ENCODE measurements around the gene CDS2.

The CDS2 gene

DNA sequence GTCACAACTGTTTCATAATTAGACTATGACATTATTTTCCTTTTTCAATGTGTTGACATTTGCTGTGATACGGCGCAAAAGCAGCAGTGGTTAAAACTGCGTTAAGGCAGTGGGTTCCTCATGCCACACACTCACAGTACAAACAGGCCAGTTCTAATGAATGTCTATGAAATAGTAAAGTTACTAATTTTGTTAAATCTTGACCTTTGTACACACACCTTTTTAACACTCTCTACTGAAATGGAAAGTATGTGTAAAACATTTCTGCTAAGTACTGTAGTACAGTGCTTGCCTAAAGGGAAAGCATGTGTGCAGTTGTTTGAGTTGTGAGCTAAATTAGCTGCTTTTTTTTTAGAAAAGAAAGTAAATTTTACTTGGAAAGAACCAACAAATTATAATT is 60.3 kb downstream of the CDS2 start:
- TF ChIP-seq, protein P1, sequence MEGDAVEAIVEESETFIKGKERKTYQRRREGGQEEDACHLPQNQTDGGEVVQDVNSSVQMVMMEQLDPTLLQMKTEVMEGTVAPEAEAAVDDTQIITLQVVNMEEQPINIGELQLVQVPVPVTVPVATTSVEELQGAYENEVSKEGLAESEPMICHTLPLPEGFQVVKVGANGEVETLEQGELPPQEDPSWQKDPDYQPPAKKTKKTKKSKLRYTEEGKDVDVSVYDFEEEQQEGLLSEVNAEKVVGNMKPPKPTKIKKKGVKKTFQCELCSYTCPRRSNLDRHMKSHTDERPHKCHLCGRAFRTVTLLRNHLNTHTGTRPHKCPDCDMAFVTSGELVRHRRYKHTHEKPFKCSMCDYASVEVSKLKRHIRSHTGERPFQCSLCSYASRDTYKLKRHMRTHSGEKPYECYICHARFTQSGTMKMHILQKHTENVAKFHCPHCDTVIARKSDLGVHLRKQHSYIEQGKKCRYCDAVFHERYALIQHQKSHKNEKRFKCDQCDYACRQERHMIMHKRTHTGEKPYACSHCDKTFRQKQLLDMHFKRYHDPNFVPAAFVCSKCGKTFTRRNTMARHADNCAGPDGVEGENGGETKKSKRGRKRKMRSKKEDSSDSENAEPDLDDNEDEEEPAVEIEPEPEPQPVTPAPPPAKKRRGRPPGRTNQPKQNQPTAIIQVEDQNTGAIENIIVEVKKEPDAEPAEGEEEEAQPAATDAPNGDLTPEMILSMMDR (IDR thresholded peaks at IDR 0.05; ENCODE audit: insufficient read depth, low read length, poor library complexity, severe bottlenecking): no peak
- peaks cover 15% of the 10 kb centered on the region for H3K36me3 ChIP-seq (ENCODE audit: control insufficient read depth, insufficient read depth, low read length)
- no peak for DNase-seq (ENCODE audit: extremely low read depth, insufficient read length)
- H3K27me3 ChIP-seq (replicated peaks; ENCODE audit: control insufficient read depth, insufficient read depth, low read length): no peaks in the 10 kb centered on the region
- no peak overlapping the region for H3K4me3 ChIP-seq (replicated peaks; ENCODE audit: low read depth, low read length)

DNA sequence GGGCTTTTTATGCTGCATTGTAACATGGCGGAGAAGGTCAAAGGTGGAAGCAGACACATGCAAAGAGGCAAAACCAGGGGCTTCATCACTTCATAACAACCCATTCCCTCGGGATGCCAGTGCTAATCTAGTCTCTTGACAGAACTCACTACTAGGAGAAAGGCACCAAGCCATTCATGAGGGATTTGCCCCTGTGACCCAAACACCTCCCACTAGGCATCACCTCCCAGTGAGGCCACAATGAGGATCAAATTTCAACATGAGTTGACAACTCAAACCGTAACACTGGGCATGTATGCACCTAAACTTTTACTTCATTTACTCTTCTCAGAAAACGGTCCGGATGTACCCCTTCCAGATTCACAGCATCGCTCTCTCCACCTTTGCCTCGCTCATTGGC is 61.9 kb downstream of the CDS2 start:
- H3K4me3 ChIP-seq (replicated peaks; ENCODE audit: low read depth, low read length): no peak overlapping the region
- no peak for DNase-seq (ENCODE audit: extremely low read depth, insufficient read length)
- TF ChIP-seq, protein P1 (IDR thresholded peaks at IDR 0.05; ENCODE audit: insufficient read depth, low read length, poor library complexity, severe bottlenecking): no peak
- H3K27me3 ChIP-seq (replicated peaks; ENCODE audit: control insufficient read depth, insufficient read depth, low read length): no peaks in the 10 kb centered on the region
- peaks cover 12% of the 10 kb centered on the region for H3K36me3 ChIP-seq (ENCODE audit: control insufficient read depth, insufficient read depth, low read length)

DNA sequence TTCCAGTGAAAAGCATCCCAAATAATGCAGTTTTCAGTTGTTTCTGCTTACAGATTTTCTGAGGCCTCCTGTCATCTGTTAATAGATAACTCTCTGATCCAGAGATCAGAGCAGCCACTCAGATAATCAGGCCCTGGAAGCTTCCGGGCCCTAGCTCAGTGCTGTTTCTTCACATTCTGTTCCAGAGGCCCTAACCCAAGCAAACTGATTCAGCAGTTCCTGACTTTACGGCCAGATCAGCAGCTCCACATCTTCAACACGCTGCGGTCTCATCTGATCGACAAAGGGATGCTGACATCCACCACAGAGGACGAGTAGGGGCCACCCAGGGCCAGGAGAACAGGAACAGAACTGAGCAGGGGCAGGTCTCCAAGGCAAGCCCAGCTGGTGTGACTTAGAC is 63.1 kb downstream of the CDS2 start:
- H3K4me3 ChIP-seq (replicated peaks; ENCODE audit: low read depth, low read length): no peak overlapping the region
- no peaks in the 10 kb centered on the region for H3K27me3 ChIP-seq (replicated peaks; ENCODE audit: control insufficient read depth, insufficient read depth, low read length)
- no peak for DNase-seq (ENCODE audit: extremely low read depth, insufficient read length)
- H3K36me3 ChIP-seq (ENCODE audit: control insufficient read depth, insufficient read depth, low read length): peaks cover 12% of the 10 kb centered on the region
- TF ChIP-seq, protein P1 (IDR thresholded peaks at IDR 0.05; ENCODE audit: insufficient read depth, low read length, poor library complexity, severe bottlenecking): no peak

DNA sequence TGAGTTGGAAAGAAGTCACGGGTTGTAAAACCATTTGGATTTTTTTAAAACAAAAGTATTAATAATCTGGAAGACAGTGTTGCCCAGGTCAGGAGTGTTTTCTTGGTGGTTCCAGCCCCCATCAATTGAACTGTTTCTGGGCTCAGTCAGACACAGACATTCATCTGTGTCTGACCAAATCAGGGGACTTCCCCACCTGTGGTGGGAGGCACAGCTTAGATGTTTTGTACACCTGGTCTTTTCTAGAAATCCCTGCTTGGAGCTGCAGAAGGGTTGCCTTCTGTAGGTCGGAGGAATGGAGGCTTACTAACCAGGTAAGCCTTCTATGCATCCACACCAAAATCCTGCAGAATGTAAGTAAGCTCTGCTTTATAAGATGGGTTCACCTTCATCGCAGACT is 63.6 kb downstream of the CDS2 start:
- TF ChIP-seq, protein P1 (IDR thresholded peaks at IDR 0.05; ENCODE audit: insufficient read depth, low read length, poor library complexity, severe bottlenecking): no peak
- Histone ChIP-seq H3K27me3 (replicated peaks; ENCODE audit: control insufficient read depth, insufficient read depth, low read length) (no peaks in the 10 kb centered on the region), H3K36me3 (ENCODE audit: control insufficient read depth, insufficient read depth, low read length) (peaks cover 14% of the 10 kb centered on the region), H3K4me3 (replicated peaks; ENCODE audit: low read depth, low read length) (no peak overlapping the region)
- no peak for DNase-seq (ENCODE audit: extremely low read depth, insufficient read length)

DNA sequence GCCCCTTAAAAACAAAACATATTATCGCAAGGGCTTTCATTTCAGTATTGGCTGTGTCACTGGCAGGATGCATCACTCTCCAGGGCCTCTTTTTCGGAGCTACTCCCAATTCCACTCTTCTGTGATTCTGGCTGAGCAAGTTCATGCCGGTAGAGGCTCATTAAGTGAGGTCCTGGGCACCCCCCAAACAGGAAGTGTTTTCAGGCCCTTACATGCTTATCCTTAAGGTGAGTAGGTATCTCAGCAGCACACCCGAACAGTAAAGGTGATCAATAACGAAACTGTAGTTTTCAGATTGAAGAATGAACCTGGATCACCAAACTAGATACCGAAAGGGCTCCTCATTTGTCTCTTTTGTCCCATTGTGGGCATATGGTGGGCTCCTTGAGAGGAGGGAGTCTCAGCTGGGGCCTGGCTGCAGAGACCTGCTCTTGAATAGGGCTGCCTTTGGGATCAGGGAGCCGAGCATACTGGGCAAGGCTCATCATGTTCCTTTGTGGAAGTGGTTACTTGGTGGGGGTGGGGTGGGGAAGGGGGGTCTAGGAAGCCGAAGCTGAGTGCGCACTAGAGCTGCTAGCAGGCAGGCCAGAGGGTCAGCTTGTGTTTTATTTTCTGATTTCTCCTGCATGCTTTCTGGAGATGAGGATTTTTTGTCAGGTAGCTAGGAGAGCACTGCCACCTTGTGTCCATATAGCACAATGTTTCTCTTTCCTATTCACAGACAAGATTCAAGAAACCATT is 65.2 kb downstream of the CDS2 start:
- no peaks in the 10 kb centered on the region for H3K27me3 ChIP-seq (replicated peaks; ENCODE audit: control insufficient read depth, insufficient read depth, low read length)
- peak; percentile 64 for DNase-seq (ENCODE audit: extremely low read depth, insufficient read length)
- H3K36me3 ChIP-seq (ENCODE audit: control insufficient read depth, insufficient read depth, low read length): peaks cover 8% of the 10 kb centered on the region
- H3K4me3 ChIP-seq (replicated peaks; ENCODE audit: low read depth, low read length): 0 out of 2 replicates have a peak overlapping the region, but pooled peaks have one; percentile 7
- TF ChIP-seq, protein P1 (IDR thresholded peaks at IDR 0.05; ENCODE audit: insufficient read depth, low read length, poor library complexity, severe bottlenecking): peak; percentile 62
